CD14-positive monocyte (primary cell): ENCODE data around the gene ALS2CL. TPM values are rescaled to one million over a fixed set of nuclear protein-coding genes. Genes with fewer than 3 reads are reported as not detected.

ENCODE experiments used
- DNase-seq, 3 donors: peaks; one replicate each; pipeline ENCODE4 v3.0.0-alpha.2; 2011 to 2022
- H2AFZ ChIP-seq: 2 replicates; pipeline ENCODE4 v1.6.0; 2012; ENCODE audit warnings: mild to moderate bottlenecking, low read depth, low read length, inconsistent platforms; ENCODE audit not compliant: insufficient read depth, poor library complexity, severe bottlenecking
- H3K27ac ChIP-seq, 2 donors: 1 replicate in 1 of 2; 2 replicates in 1 of 2; pipeline ENCODE4 v1.5.1; 2012 to 2013; ENCODE audit warnings: low read length in 2 of 2, control low read depth in 1 of 2, inconsistent platforms in 1 of 2, low read depth in 1 of 2, mild to moderate bottlenecking in 1 of 2
- H3K27me3 ChIP-seq, 2 donors: one replicate each; pipeline versions ENCODE4 v1.6.0 to v1.6.1; 2011 to 2013; ENCODE audit warnings: low read length in 2 of 2; ENCODE audit not compliant: control insufficient read depth in 2 of 2, insufficient read depth in 2 of 2
- H3K36me3 ChIP-seq, 2 donors: replicated peaks in 1 of 2; 1 replicate in 1 of 2; 2 replicates in 1 of 2; pipeline versions ENCODE4 v1.5.1 to v1.6.1; 2012 to 2013; ENCODE audit warnings: low read length in 2 of 2, control low read depth in 1 of 2, inconsistent platforms in 1 of 2, mild to moderate bottlenecking in 1 of 2; ENCODE audit not compliant: insufficient read depth in 2 of 2, control insufficient read depth in 1 of 2
- H3K4me1 ChIP-seq, 2 donors: 1 replicate in 1 of 2; 2 replicates in 1 of 2; pipeline versions ENCODE4 v1.5.1 to v1.6.1; 2012 to 2013; ENCODE audit warnings: low read length in 2 of 2, control low read depth in 1 of 2, inconsistent platforms in 1 of 2, mild to moderate bottlenecking in 1 of 2, moderate library complexity in 1 of 2; ENCODE audit not compliant: insufficient read depth in 2 of 2, control insufficient read depth in 1 of 2
- H3K4me2 ChIP-seq: replicated peaks from 2 replicates; pipeline ENCODE3; 2012; ENCODE audit warnings: low read length, moderate library complexity, mild to moderate bottlenecking; ENCODE audit not compliant: poor library complexity, severe bottlenecking; ENCODE audit errors: extremely low read depth
- H3K4me3 ChIP-seq, 3 experiments: fragments of 200-600 bp in 1 of 3; sonication (generic) in 1 of 3; replicated peaks in 1 of 3; 1 replicate in 2 of 3; 2 replicates in 1 of 3; pipeline ENCODE4 v1.5.1; 2011 to 2013; ENCODE audit warnings: low read length in 3 of 3, mild to moderate bottlenecking in 3 of 3, control low read depth in 2 of 3, low read depth in 2 of 3, inconsistent platforms in 1 of 3, moderate library complexity in 1 of 3
- H3K79me2 ChIP-seq: 2 replicates; pipeline ENCODE4 v1.6.0; 2012; ENCODE audit warnings: mild to moderate bottlenecking, control low read depth, inconsistent platforms, low read length, moderate library complexity; ENCODE audit not compliant: insufficient read depth
- H3K9ac ChIP-seq: 2 replicates; pipeline ENCODE4 v1.6.0; 2017; ENCODE audit warnings: low read length, mild to moderate bottlenecking; ENCODE audit not compliant: insufficient read depth, poor library complexity, severe bottlenecking
- H3K9me3 ChIP-seq, 2 donors: replicated peaks in 1 of 2; 1 replicate in 1 of 2; 2 replicates in 1 of 2; pipeline versions ENCODE4 v1.5.1 to v1.6.1; 2012 to 2013; ENCODE audit warnings: low read length in 2 of 2, control low read depth in 1 of 2; ENCODE audit not compliant: control insufficient read depth in 1 of 2, insufficient read depth in 1 of 2
- H4K20me1 ChIP-seq: 2 replicates; pipeline ENCODE4 v1.6.0; 2012; ENCODE audit warnings: mild to moderate bottlenecking, low read length, control low read depth, moderate library complexity; ENCODE audit not compliant: insufficient read depth
- H3K27ac Mint-ChIP-seq, 7 donors: one replicate each; pipeline ENCODE4 v1.8.0; 2020; ENCODE audit warnings: mild to moderate bottlenecking in 7 of 7, mixed read lengths in 7 of 7, moderate library complexity in 6 of 7, inconsistent platforms in 2 of 7
- H3K27me3 Mint-ChIP-seq, 3 donors: one replicate each; pipeline ENCODE4 v1.8.0; 2021 to 2022; ENCODE audit warnings: low read depth in 3 of 3, mild to moderate bottlenecking in 3 of 3, mixed read lengths in 3 of 3, moderate library complexity in 3 of 3, inconsistent platforms in 1 of 3
- H3K36me3 Mint-ChIP-seq, 2 donors: one replicate each; pipeline ENCODE4 v1.8.0; 2020; ENCODE audit warnings: mixed read lengths in 2 of 2, inconsistent platforms in 1 of 2, mild to moderate bottlenecking in 1 of 2
- H3K4me1 Mint-ChIP-seq: one replicate; pipeline ENCODE4 v1.8.0; 2020; ENCODE audit warnings: mild to moderate bottlenecking, mixed read lengths
- H3K4me3 Mint-ChIP-seq, 2 donors: one replicate each; pipeline ENCODE4 v1.8.0; 2020; ENCODE audit warnings: mild to moderate bottlenecking in 2 of 2, mixed read lengths in 2 of 2, moderate library complexity in 1 of 2
- H3K9me3 Mint-ChIP-seq, 7 donors: one replicate each; pipeline ENCODE4 v1.8.0; 2020 to 2022; ENCODE audit warnings: mixed read lengths in 7 of 7, mild to moderate bottlenecking in 6 of 7, moderate library complexity in 6 of 7, inconsistent platforms in 2 of 7
- WGBS: methylation state at CpG from one replicate; pipeline ENCODE4 v1.1.5; 2013; ENCODE audit warnings: missing lambda C conversion rate; ENCODE audit not compliant: insufficient coverage; 5-methylcytosine and 5-hydroxymethylcytosine counted together
- intact Hi-C, 2 donors: fragments of 100-400 bp; cut with micrococcal nuclease; formaldehyde crosslinking; loops; one replicate each; pipeline versions ENCODE4 v1.15.0 to v1.15.1; 2023
- polyA plus RNA-seq, 3 donors: library from polyadenylated mRNA; depleted of rRNA in 1 of 3; unstranded in 2 of 3; stranded (reverse) in 1 of 3; fragments of 300-500 nt in 2 of 3; fragments of >200 nt in 1 of 3; fragmentation: Illumina TruSeq in 2 of 3; gene quantifications; 1 replicate in 2 of 3; 2 replicates in 1 of 3; pipeline ENCODE4 v1.2.3, GENCODE V29; 2012 to 2021
- TF ChIP-seq, protein P1 (sequence below): fragments of 200-600 bp; IDR thresholded peaks from one replicate; pipeline ENCODE4 v1.8.0; 2022; ENCODE audit warnings: antibody characterized with exemption, mild to moderate bottlenecking

ALS2CL gene
- polyA plus RNA-seq, 3 donors, result 0.38 to 5.7 (median 0.55) TPM

- 88% methylated on average over 9 of the region's 9 CpGs for WGBS
- Mint-ChIP-seq H3K4me3 (no peak overlapping the region), H3K27ac (no peak overlapping the region), H3K4me1 (no peaks in the 10 kb centered on the region), H3K36me3 (no peaks in the 10 kb centered on the region), H3K9me3 (no peaks in the 10 kb centered on the region), H3K27me3 (peaks cover 3 to 6% (median 5%) of the 10 kb centered on the region in 3 donors)
- H2AFZ ChIP-seq, result no peak overlapping the region
- TF ChIP-seq, protein P1, sequence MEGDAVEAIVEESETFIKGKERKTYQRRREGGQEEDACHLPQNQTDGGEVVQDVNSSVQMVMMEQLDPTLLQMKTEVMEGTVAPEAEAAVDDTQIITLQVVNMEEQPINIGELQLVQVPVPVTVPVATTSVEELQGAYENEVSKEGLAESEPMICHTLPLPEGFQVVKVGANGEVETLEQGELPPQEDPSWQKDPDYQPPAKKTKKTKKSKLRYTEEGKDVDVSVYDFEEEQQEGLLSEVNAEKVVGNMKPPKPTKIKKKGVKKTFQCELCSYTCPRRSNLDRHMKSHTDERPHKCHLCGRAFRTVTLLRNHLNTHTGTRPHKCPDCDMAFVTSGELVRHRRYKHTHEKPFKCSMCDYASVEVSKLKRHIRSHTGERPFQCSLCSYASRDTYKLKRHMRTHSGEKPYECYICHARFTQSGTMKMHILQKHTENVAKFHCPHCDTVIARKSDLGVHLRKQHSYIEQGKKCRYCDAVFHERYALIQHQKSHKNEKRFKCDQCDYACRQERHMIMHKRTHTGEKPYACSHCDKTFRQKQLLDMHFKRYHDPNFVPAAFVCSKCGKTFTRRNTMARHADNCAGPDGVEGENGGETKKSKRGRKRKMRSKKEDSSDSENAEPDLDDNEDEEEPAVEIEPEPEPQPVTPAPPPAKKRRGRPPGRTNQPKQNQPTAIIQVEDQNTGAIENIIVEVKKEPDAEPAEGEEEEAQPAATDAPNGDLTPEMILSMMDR, result no peak
- H3K36me3 ChIP-seq, result no peaks in the 10 kb centered on the region
- H3K79me2 ChIP-seq, result no peaks in the 10 kb centered on the region
- H3K27ac ChIP-seq, result no peak overlapping the region
- H3K9ac ChIP-seq, result no peak overlapping the region
- H3K9me3 ChIP-seq, result no peaks in the 10 kb centered on the region
- H3K27me3 ChIP-seq, result no peaks in the 10 kb centered on the region
- no peak overlapping the region for H3K4me2 ChIP-seq
- no peak for DNase-seq
- intact Hi-C loops, result no loop called here
- H4K20me1 ChIP-seq, result no peaks in the 10 kb centered on the region
- no peaks in the 10 kb centered on the region for H3K4me1 ChIP-seq
- H3K4me3 ChIP-seq, result no peak overlapping the region
Measured at GRCh38 chr3:46667657-46668056, 25.8 kb downstream of the ALS2CL start.

- intact Hi-C loops, result no loop called here
- H3K9me3 Mint-ChIP-seq, result no peaks in the 10 kb centered on the region
- H3K27ac Mint-ChIP-seq, result no peak overlapping the region
Measured at GRCh38 chr3:46667061-46667621, 26.3 kb downstream of the ALS2CL start.

More at GRCh38 chr3:46667061-46667621, 26.3 kb downstream of the ALS2CL start:
- no peak overlapping the region for H3K9ac ChIP-seq
- TF ChIP-seq, protein P1, result no peak
- H3K9me3 ChIP-seq, result no peaks in the 10 kb centered on the region
- H3K36me3 ChIP-seq, result no peaks in the 10 kb centered on the region
- H3K27me3 ChIP-seq, result no peaks in the 10 kb centered on the region
- Mint-ChIP-seq H3K27me3 (peaks cover 5 to 7% (median 7%) of the 10 kb centered on the region in 3 donors), H3K4me1 (no peaks in the 10 kb centered on the region), H3K36me3 (no peaks in the 10 kb centered on the region), H3K4me3 (no peak overlapping the region)
- H3K4me3 ChIP-seq, result no peak overlapping the region
- no peak overlapping the region for H3K4me2 ChIP-seq
- H3K79me2 ChIP-seq, result no peaks in the 10 kb centered on the region
- no peak overlapping the region for H3K27ac ChIP-seq
- WGBS, result 95% methylated on average over 8 of the region's 8 CpGs
- H3K4me1 ChIP-seq, result no peaks in the 10 kb centered on the region
- H4K20me1 ChIP-seq, result no peaks in the 10 kb centered on the region
- DNase-seq, result no peak
- H2AFZ ChIP-seq, result no peak overlapping the region
